Endothelial cell (in vitro differentiated cells): ENCODE results near the gene AK8. TPM values are rescaled to one million over a fixed set of nuclear protein-coding genes. Genes with fewer than 3 reads are reported as not detected.

ENCODE experiments used
- DNase-seq: peaks from one replicate; pipeline ENCODE4 v3.0.0; 2021; ENCODE audit warnings: low spot score
- H3K27ac Mint-ChIP-seq: one replicate; pipeline ENCODE4 v1.8.0; 2021; ENCODE audit warnings: mixed read lengths, inconsistent platforms; ENCODE audit not compliant: unreplicated experiment
- H3K27me3 Mint-ChIP-seq: one replicate; pipeline ENCODE4 v1.8.0; 2021; ENCODE audit warnings: mild to moderate bottlenecking, moderate library complexity, mixed read lengths, inconsistent platforms; ENCODE audit not compliant: unreplicated experiment
- H3K36me3 Mint-ChIP-seq: one replicate; pipeline ENCODE4 v1.8.0; 2021; ENCODE audit warnings: mild to moderate bottlenecking, low read depth, mixed read lengths, inconsistent platforms; ENCODE audit not compliant: unreplicated experiment
- H3K4me1 Mint-ChIP-seq: one replicate; pipeline ENCODE4 v1.8.0; 2021; ENCODE audit warnings: mild to moderate bottlenecking, mixed read lengths, inconsistent platforms; ENCODE audit not compliant: unreplicated experiment
- H3K4me3 Mint-ChIP-seq: one replicate; pipeline ENCODE4 v1.8.0; 2021; ENCODE audit warnings: mild to moderate bottlenecking, mixed read lengths, inconsistent platforms; ENCODE audit not compliant: unreplicated experiment
- H3K9me3 Mint-ChIP-seq: one replicate; pipeline ENCODE4 v1.8.0; 2021; ENCODE audit warnings: mixed read lengths, inconsistent platforms; ENCODE audit not compliant: unreplicated experiment
- total RNA-seq: library from RNA; stranded (reverse); fragmentation: NEBNext Ultra II Directional; extraction: Animal tissue kit (Norgen Biotek cat#: 25700); gene quantifications from one replicate; pipeline ENCODE4 v1.2.1, GENCODE V29; 2021; ENCODE audit not compliant: unreplicated experiment
- TF ChIP-seq, protein P1 (sequence below): fragments of 200-600 bp; sonication (generic); IDR thresholded peaks from one replicate; pipeline ENCODE4 v1.5.0; 2021; ENCODE audit warnings: antibody characterized with exemption; ENCODE audit not compliant: unreplicated experiment

The AK8 gene
- total RNA-seq, 1 donor from 2014 or later = 2.0 TPM

DNA sequence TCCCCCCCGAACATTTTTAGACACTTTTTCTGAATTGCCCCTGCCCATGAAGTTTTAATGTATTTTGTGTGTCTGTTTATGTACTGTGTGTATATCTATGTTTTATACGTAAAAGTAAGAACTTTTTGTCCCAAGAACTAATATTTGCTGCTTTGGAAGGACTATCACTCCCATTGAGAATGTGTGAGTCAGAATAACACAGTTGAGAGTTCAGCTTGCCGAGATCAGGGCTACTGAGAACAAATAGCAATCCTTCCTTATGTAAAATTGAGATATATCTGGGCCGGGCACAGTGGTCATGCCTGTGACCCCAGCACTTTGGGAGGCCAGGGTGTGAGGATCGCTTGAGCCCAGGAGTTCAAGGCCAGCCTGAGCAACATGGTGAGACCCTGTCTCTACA lies 196.5 kb downstream of the AK8 start:
- no peak for DNase-seq
- H3K4me3 Mint-ChIP-seq = peak overlapping the region; percentile 8
- no peaks in the 10 kb centered on the region for H3K9me3 Mint-ChIP-seq
- H3K4me1 Mint-ChIP-seq = peaks cover 7% of the 10 kb centered on the region
- H3K27me3 Mint-ChIP-seq = no peaks in the 10 kb centered on the region
- TF ChIP-seq, protein P1, sequence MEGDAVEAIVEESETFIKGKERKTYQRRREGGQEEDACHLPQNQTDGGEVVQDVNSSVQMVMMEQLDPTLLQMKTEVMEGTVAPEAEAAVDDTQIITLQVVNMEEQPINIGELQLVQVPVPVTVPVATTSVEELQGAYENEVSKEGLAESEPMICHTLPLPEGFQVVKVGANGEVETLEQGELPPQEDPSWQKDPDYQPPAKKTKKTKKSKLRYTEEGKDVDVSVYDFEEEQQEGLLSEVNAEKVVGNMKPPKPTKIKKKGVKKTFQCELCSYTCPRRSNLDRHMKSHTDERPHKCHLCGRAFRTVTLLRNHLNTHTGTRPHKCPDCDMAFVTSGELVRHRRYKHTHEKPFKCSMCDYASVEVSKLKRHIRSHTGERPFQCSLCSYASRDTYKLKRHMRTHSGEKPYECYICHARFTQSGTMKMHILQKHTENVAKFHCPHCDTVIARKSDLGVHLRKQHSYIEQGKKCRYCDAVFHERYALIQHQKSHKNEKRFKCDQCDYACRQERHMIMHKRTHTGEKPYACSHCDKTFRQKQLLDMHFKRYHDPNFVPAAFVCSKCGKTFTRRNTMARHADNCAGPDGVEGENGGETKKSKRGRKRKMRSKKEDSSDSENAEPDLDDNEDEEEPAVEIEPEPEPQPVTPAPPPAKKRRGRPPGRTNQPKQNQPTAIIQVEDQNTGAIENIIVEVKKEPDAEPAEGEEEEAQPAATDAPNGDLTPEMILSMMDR = no peak
- H3K36me3 Mint-ChIP-seq = peaks cover 32% of the 10 kb centered on the region
- no peak overlapping the region for H3K27ac Mint-ChIP-seq

GRCh38 chr9:132679946-132680625 lies 198.0 kb downstream of the AK8 start:
- no peak for DNase-seq
- Mint-ChIP-seq H3K9me3 (no peaks in the 10 kb centered on the region), H3K4me1 (peaks cover 7% of the 10 kb centered on the region), H3K36me3 (peaks cover 28% of the 10 kb centered on the region), H3K4me3 (no peak overlapping the region), H3K27ac (no peak overlapping the region), H3K27me3 (no peaks in the 10 kb centered on the region)
- TF ChIP-seq, protein P1 = no peak

DNA sequence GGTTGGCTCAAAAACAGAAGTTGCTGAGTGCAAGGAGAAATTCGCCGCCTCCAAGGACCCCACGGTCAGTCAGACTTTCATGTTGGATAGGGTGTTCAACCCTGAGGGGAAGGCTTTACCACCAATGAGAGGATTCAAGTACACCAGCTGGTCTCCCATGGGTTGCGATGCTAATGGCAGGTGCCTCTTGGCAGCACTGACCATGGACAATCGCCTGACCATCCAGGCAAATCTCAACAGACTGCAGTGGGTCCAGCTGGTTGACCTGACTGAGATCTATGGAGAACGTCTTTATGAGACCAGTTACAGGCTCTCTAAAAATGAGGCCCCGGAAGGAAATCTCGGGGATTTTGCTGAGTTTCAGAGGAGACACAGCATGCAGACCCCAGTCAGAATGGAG lies 200.1 kb downstream of the AK8 start:
- H3K4me3 Mint-ChIP-seq = no peak overlapping the region
- no peak overlapping the region for H3K27ac Mint-ChIP-seq
- no peaks in the 10 kb centered on the region for H3K9me3 Mint-ChIP-seq
- DNase-seq = no peak
- H3K27me3 Mint-ChIP-seq = no peaks in the 10 kb centered on the region
- H3K4me1 Mint-ChIP-seq = peaks cover 10% of the 10 kb centered on the region
- TF ChIP-seq, protein P1 = no peak
- H3K36me3 Mint-ChIP-seq = peaks cover 18% of the 10 kb centered on the region

Other genes starting within 250 kb of the AK8 start
- gene DDX31, start 208.3 kb downstream of the AK8 start, total RNA-seq = 15.8 TPM
- 27.6 TPM for gene GTF3C4, start 207.8 kb downstream of the AK8 start, total RNA-seq
- 2.7 TPM for gene SPACA9, start 614 bp upstream of the AK8 start, total RNA-seq
- 65.3 TPM for gene TSC1, start 66.3 kb upstream of the AK8 start, total RNA-seq
- gene GFI1B, start 100.4 kb upstream of the AK8 start, total RNA-seq = not detected
- 71.7 TPM for gene GTF3C5, start 152.7 kb upstream of the AK8 start, total RNA-seq
- 4.2 TPM for gene CEL, start 183.7 kb upstream of the AK8 start, total RNA-seq
- 80.6 TPM for gene RALGDS, start 243.0 kb upstream of the AK8 start, total RNA-seq